Right hindlimb (tissue), 1 donor: ENCODE results near the gene TMEM53.
"Not testable (repeated sequence)": the region's sequence is repeated elsewhere in the genome, so short reads cannot be mapped to it uniquely, and the experiment has no call there.

Experiments
- DNase-seq: peaks from one replicate; pipeline ENCODE4 v3.0.0-alpha.2; 2018

TMEM53 gene

GRCh38 chr1:44672254-44672955 lies 1.9 kb downstream of the TMEM53 start:
- DNase-seq, result peak; percentile 50

GRCh38 chr1:44670751-44671640 lies 3.3 kb downstream of the TMEM53 start:
- DNase-seq, result no peak

GRCh38 chr1:44666719-44667118 lies 7.6 kb downstream of the TMEM53 start:
- DNase-seq, result not testable (repeated sequence)

GRCh38 chr1:44664730-44665370 lies 9.4 kb downstream of the TMEM53 start:
- DNase-seq, result no peak

- no peak for DNase-seq
Observed at GRCh38 chr1:44663417-44663816, 10.9 kb downstream of the TMEM53 start.

- no peak for DNase-seq
Observed at GRCh38 chr1:44662683-44663030, 11.6 kb downstream of the TMEM53 start.

- no peak for DNase-seq
Observed at GRCh38 chr1:44661781-44662682, 12.2 kb downstream of the TMEM53 start.

GRCh38 chr1:44660176-44660575 lies 14.1 kb downstream of the TMEM53 start:
- DNase-seq, result peak; percentile 81

GRCh38 chr1:44659566-44659965 lies 14.7 kb downstream of the TMEM53 start:
- DNase-seq, result no peak

GRCh38 chr1:44655609-44656008 lies 18.7 kb downstream of the TMEM53 start:
- DNase-seq, result no peak

- no peak for DNase-seq
Observed at GRCh38 chr1:44654621-44655187, 19.6 kb downstream of the TMEM53 start.

GRCh38 chr1:44653107-44653964 lies 20.9 kb downstream of the TMEM53 start:
- DNase-seq, result no peak

- peak; percentile 82 for DNase-seq
Observed at GRCh38 chr1:44652445-44653106, 21.7 kb downstream of the TMEM53 start.

GRCh38 chr1:44651069-44651468 lies 23.2 kb downstream of the TMEM53 start:
- no peak for DNase-seq

- no peak for DNase-seq
Observed at GRCh38 chr1:44650159-44650831, 24.0 kb downstream of the TMEM53 start.

GRCh38 chr1:44649788-44650158 lies 24.5 kb downstream of the TMEM53 start:
- DNase-seq, result no peak

GRCh38 chr1:44648529-44649250 lies 25.6 kb downstream of the TMEM53 start:
- no peak for DNase-seq

- no peak for DNase-seq
Observed at GRCh38 chr1:44647896-44648295, 26.4 kb downstream of the TMEM53 start.
